BLaER1 (cell line): ENCODE data around the gene DPYSL5.
"Not testable (repeated sequence)": the region's sequence is repeated elsewhere in the genome, so short reads cannot be mapped to it uniquely, and the experiment has no call there.

ENCODE experiments used
- H3K27ac ChIP-seq: shearing (Covaris generic); formaldehyde crosslinking; 2 replicates; pipeline ENCODE4 v1.8.1; 2022
- H3K27me3 ChIP-seq: shearing (Covaris generic); formaldehyde crosslinking; 2 replicates; pipeline ENCODE4 v1.8.1; 2022
- H3K36me3 ChIP-seq: shearing (Covaris generic); formaldehyde crosslinking; 2 replicates; pipeline ENCODE4 v1.8.1; 2022
- H3K4me1 ChIP-seq: shearing (Covaris generic); formaldehyde crosslinking; 2 replicates; pipeline ENCODE4 v1.8.1; 2022
- H3K4me2 ChIP-seq: shearing (Covaris generic); formaldehyde crosslinking; 2 replicates; pipeline ENCODE4 v1.8.1; 2022
- H3K4me3 ChIP-seq: shearing (Covaris generic); formaldehyde crosslinking; 2 replicates; pipeline ENCODE4 v1.8.1; 2022
- H3K9ac ChIP-seq: shearing (Covaris generic); formaldehyde crosslinking; 2 replicates; pipeline ENCODE4 v1.8.1; 2022
- H3K9me3 ChIP-seq: shearing (Covaris generic); formaldehyde crosslinking; 2 replicates; pipeline ENCODE4 v1.8.1; 2022
- H4K20me1 ChIP-seq: shearing (Covaris generic); formaldehyde crosslinking; 2 replicates; pipeline ENCODE4 v1.8.1; 2022
- Cebpa-rat ChIP-seq: shearing (Covaris generic); IDR thresholded peaks from 2 replicates; pipeline ENCODE4 v1.8.1; 2022

The DPYSL5 gene

DNA sequence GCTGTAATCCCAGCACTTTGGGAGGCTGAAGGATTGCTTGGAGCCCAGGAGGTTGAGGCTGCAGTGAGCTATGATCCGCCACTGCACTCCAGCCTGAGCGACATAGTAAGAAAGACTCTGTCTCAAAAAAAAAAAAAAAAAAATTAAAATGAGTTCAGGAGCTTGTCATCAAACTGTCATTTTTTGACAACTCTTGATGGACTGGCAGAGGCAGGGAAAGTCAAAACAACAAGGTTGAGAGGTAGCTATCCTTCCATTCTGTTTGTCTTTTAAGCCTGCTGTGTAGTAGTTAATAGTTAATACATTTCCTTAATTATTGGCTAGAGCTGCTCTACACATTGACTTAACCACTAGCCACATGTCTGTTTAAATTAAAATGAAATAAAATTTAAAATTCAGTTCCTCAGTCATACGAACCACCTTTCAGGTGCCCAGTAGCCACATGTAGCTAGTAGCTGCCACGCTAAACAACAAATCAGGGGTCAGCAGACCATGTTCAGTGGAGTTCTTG is 22.7 kb downstream of the DPYSL5 start:
- Histone ChIP-seq H4K20me1 (no peaks in the 10 kb centered on the region), H3K4me3 (no peak overlapping the region), H3K4me2 (no peak overlapping the region), H3K9me3 (no peaks in the 10 kb centered on the region), H3K27me3 (no peaks in the 10 kb centered on the region), H3K36me3 (no peaks in the 10 kb centered on the region), H3K9ac (no peak overlapping the region), H3K27ac (no peak overlapping the region), H3K4me1 (no peaks in the 10 kb centered on the region)
- no peak for TF ChIP-seq Cebpa-rat

DNA sequence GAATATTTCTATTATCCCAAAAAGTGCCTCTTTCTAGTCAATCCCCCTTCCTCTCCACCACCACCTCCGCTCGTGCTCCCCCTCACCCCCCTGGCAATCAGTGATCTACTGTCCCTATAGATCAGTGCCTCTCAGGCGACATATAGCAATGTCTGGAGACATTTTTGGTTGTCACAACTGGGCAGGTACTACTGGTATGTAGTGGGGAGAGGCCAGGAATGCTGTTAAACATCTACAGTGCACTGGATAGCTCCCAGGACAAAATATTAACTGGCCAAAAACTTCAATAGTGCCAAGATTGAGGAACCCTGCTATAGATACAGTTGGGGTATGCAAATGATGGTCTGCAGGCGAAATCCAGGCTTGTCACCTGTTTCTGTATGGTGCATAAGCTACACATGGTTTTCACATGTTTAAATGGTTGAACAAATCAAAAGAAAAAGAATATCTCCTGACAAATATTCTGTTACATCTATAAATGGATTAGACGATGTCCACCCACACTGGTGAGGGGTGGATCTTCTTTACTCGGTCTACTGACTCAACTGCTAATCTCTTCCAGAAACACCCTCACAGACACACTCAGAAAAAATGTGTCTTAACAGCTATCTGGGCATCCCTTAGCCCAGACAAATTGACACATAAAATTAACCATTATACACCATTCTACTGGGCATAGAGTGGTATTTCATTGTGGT is 25.5 kb downstream of the DPYSL5 start:
- Histone ChIP-seq H3K36me3 (no peaks in the 10 kb centered on the region), H3K4me2 (no peak overlapping the region), H3K9me3 (no peaks in the 10 kb centered on the region), H3K9ac (no peak overlapping the region), H3K4me1 (no peaks in the 10 kb centered on the region), H4K20me1 (no peaks in the 10 kb centered on the region), H3K27me3 (no peaks in the 10 kb centered on the region), H3K4me3 (no peak overlapping the region), H3K27ac (no peak overlapping the region)
- no peak for TF ChIP-seq Cebpa-rat

- TF ChIP-seq Cebpa-rat: no peak
- H3K36me3 ChIP-seq: no peaks in the 10 kb centered on the region
- no peaks in the 10 kb centered on the region for H4K20me1 ChIP-seq
- no peaks in the 10 kb centered on the region for H3K9me3 ChIP-seq
- H3K4me3 ChIP-seq: no peak overlapping the region
- H3K4me1 ChIP-seq: no peaks in the 10 kb centered on the region
- H3K27ac ChIP-seq: no peak overlapping the region
- H3K27me3 ChIP-seq: no peaks in the 10 kb centered on the region
- no peak overlapping the region for H3K9ac ChIP-seq
- H3K4me2 ChIP-seq: no peak overlapping the region
Observed at GRCh38 chr2:26874514-26874913, 26.6 kb downstream of the DPYSL5 start.

DNA sequence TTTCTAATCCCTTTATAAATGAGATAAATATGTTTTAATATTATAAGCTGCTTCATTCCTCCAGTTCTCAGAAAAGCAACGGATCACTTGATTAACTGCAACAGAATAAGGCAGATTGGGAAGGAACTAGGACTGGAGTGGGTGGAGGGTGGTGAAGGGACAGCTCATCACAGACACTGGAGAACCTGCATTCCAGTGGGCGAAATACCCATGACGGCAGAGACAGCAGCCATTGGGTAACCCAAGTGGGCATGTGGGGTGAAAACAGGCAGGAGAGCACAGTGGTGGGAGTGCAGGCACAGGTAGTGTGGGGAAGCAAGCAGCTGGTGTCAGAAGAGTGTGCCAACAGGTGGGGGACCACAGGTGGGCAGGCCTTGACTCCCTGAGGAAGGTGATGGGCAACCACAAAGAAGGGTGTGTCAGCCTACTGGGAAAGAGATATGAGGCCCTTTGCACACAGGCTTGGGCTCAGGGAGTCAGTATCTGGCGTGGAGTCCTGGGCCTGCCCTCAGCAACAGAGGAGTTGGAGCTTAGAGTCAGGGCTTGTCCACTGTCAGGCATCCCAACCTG is 27.2 kb downstream of the DPYSL5 start:
- H3K4me2 ChIP-seq: no peak overlapping the region

DNA sequence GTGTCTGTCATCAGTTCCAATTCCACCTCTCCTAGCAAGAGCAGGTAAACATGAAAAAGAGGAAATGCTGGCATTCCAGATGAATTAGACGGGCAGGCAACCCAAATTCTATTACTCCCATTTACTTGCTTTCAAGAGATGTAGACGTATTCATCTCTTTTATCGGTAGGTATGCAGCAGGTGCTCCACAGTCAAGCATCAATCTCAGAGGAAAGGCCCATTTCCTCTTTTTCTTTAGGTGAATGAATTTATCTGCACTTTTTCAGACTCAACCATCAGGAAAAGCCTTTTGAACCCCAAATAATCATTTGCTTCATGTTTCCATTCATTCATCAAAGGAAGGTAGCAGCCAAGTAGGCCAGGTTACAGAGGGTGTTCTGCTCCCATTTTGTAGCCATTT is 27.9 kb downstream of the DPYSL5 start:
- no peak overlapping the region for H3K4me2 ChIP-seq
- no peak overlapping the region for H3K27ac ChIP-seq
- no peaks in the 10 kb centered on the region for H3K9me3 ChIP-seq
- no peaks in the 10 kb centered on the region for H3K4me1 ChIP-seq
- no peaks in the 10 kb centered on the region for H3K36me3 ChIP-seq
- H4K20me1 ChIP-seq: no peaks in the 10 kb centered on the region
- no peak overlapping the region for H3K9ac ChIP-seq
- H3K27me3 ChIP-seq: no peaks in the 10 kb centered on the region
- no peak for TF ChIP-seq Cebpa-rat
- H3K4me3 ChIP-seq: no peak overlapping the region

More for the DNA sequence above, 27.2 kb downstream of the DPYSL5 start:
- Histone ChIP-seq H4K20me1 (no peaks in the 10 kb centered on the region), H3K4me3 (no peak overlapping the region), H3K27me3 (no peaks in the 10 kb centered on the region), H3K27ac (no peak overlapping the region), H3K9me3 (no peaks in the 10 kb centered on the region), H3K4me1 (no peaks in the 10 kb centered on the region), H3K9ac (no peak overlapping the region), H3K36me3 (no peaks in the 10 kb centered on the region)
- TF ChIP-seq Cebpa-rat: no peak

DNA sequence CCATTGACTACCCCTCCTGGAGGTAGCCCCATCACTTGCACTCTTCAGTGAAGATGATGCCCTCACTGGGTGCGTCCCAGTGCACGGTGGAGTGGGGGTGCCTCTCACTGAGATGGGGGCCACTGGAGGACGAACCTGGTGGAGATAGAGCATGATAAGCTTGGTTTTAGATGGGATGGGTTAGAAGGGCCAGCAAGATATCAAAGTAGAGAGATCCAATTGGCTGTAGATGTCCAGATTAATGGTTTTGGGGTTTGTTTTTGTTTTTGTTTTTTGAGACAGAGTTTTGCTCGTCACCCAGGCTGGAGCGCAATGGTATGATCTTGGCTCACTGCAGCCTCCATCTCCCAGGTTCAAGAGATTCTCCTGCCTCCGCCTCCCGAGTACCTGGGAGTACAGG is 28.3 kb downstream of the DPYSL5 start:
- Histone ChIP-seq H3K36me3 (no peaks in the 10 kb centered on the region), H3K4me2 (no peak overlapping the region), H3K9me3 (no peaks in the 10 kb centered on the region), H3K4me1 (no peaks in the 10 kb centered on the region), H3K27ac (no peak overlapping the region), H3K4me3 (no peak overlapping the region), H3K27me3 (no peaks in the 10 kb centered on the region), H3K9ac (no peak overlapping the region), H4K20me1 (no peaks in the 10 kb centered on the region)
- no peak for TF ChIP-seq Cebpa-rat

GRCh38 chr2:26877276-26877675 is 29.3 kb downstream of the DPYSL5 start:
- Histone ChIP-seq H3K36me3 (no peaks in the 10 kb centered on the region), H3K4me1 (no peaks in the 10 kb centered on the region), H3K4me3 (no peak overlapping the region), H3K27me3 (no peaks in the 10 kb centered on the region), H3K9me3 (no peaks in the 10 kb centered on the region), H4K20me1 (no peaks in the 10 kb centered on the region), H3K9ac (no peak overlapping the region), H3K27ac (no peak overlapping the region), H3K4me2 (no peak overlapping the region)
- no peak for TF ChIP-seq Cebpa-rat

DNA sequence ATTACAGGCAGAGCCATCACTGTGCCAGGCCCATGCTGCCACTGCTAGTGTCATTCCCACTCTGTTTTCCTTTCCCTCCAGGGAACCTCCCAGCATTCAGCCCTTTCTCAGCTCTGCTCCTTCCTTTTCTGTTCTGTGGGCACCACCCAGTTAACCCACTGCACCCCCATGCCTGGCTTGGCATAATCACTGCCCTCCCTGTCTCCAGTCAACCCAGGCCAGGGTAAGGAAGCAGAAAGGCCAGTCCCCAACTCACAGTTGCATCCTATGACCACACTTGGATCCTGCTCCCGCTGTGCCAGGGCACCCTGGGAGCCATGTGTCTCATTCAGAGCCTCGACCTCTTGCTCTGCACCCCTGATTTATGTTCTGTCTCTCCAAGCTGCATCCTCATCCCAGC is 32.2 kb downstream of the DPYSL5 start:
- Histone ChIP-seq H4K20me1 (no peaks in the 10 kb centered on the region), H3K4me1 (no peaks in the 10 kb centered on the region), H3K9ac (no peak overlapping the region), H3K27me3 (no peaks in the 10 kb centered on the region), H3K4me2 (no peak overlapping the region), H3K36me3 (no peaks in the 10 kb centered on the region), H3K27ac (no peak overlapping the region), H3K9me3 (no peaks in the 10 kb centered on the region), H3K4me3 (no peak overlapping the region)
- no peak for TF ChIP-seq Cebpa-rat

- Histone ChIP-seq H4K20me1 (no peaks in the 10 kb centered on the region), H3K9me3 (no peaks in the 10 kb centered on the region), H3K4me1 (no peaks in the 10 kb centered on the region), H3K27ac (no peak overlapping the region), H3K4me3 (no peak overlapping the region), H3K9ac (no peak overlapping the region), H3K36me3 (no peaks in the 10 kb centered on the region), H3K4me2 (no peak overlapping the region), H3K27me3 (no peaks in the 10 kb centered on the region)
- TF ChIP-seq Cebpa-rat: no peak
Observed at GRCh38 chr2:26880910-26881435, 33.0 kb downstream of the DPYSL5 start.

DNA sequence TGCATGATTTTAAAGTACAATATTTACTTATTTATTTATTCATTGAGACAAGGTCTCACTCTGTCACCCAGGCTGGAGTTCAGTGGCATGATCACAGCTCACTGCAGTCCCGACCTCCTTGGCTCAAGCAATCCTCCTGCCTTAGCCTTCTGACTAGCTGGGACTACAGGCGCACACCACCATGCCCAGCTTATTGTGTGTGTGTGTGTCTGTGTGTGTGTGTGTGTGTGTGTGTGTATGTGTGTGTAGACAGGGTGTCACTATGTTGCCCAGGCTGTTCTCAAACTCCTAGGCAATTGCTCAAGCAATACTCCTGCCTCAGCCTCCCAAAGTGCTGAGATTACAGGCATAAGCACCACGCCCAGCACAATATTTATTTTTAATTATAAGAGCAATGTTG is 34.3 kb downstream of the DPYSL5 start:
- H3K9me3 ChIP-seq, H3K9ac ChIP-seq, H4K20me1 ChIP-seq, H3K27ac ChIP-seq, H3K4me3 ChIP-seq, H3K4me2 ChIP-seq, H3K27me3 ChIP-seq, H3K36me3 ChIP-seq, H3K4me1 ChIP-seq: not testable (repeated sequence)
